Right lobe of liver (tissue), 6 donors: ENCODE measurements around the gene BANK1. TPM values are rescaled to one million over a fixed set of nuclear protein-coding genes. Genes with fewer than 3 reads are reported as not detected.

Source experiments
- ATAC-seq, 4 donors: fragments of 200-7000 bp; cut with Tn5 transposase; one replicate each; pipeline ENCODE4 v1.9.1; 2020; ENCODE audit warnings: mild to moderate bottlenecking in 4 of 4, moderate library complexity in 4 of 4
- DNase-seq, 3 donors: peaks; one replicate each; pipeline ENCODE4 v3.0.0-alpha.2; 2020
- H3K27ac ChIP-seq, 3 donors: fragments of 200-600 bp; one replicate each; pipeline ENCODE4 v1.8.0; 2022
- H3K27me3 ChIP-seq, 2 donors: fragments of 200-600 bp; one replicate each; pipeline ENCODE4 v1.8.0; 2022
- H3K36me3 ChIP-seq, 4 donors: fragments of 200-600 bp; sonication (generic) in 1 of 4; one replicate each; pipeline versions ENCODE4 v1.5.1 to v1.8.0; 2017 to 2022; ENCODE audit warnings: control low read depth in 1 of 4
- H3K4me1 ChIP-seq, 4 donors: fragments of 200-600 bp; sonication (generic) in 1 of 4; one replicate each; pipeline versions ENCODE4 v1.5.1 to v1.8.0; 2017 to 2022; ENCODE audit warnings: control low read depth in 1 of 4
- H3K4me3 ChIP-seq, 3 donors: fragments of 200-600 bp; one replicate each; pipeline ENCODE4 v1.8.0; 2022
- H3K9me3 ChIP-seq, 4 donors: fragments of 200-600 bp; sonication (generic) in 1 of 4; one replicate each; pipeline versions ENCODE4 v1.5.1 to v1.8.0; 2017 to 2022; ENCODE audit warnings: control low read depth in 1 of 4
- POLR2A ChIP-seq: fragments of 450-650 bp; IDR thresholded peaks from one replicate; pipeline ENCODE4 v1.6.1; 2017; ENCODE audit warnings: antibody characterized with exemption, mild to moderate bottlenecking
- WGBS: methylation state at CpG from one replicate; pipeline ENCODE4 v1.1.6; 2018; ENCODE audit warnings: low coverage, low lambda C conversion rate; ENCODE audit not compliant: insufficient coverage; ENCODE audit errors: missing lambda C conversion rate; 5-methylcytosine and 5-hydroxymethylcytosine counted together
- intact Hi-C, 2 donors: fragments of 100-400 bp; cut with DNase I; formaldehyde crosslinking; loops; one replicate each; pipeline versions ENCODE4 v1.11.2 to v1.14.1; 2022
- total RNA-seq, 6 experiments: library from RNA; depleted of rRNA in 2 of 6; stranded (reverse); fragments of >200 nt in 2 of 6; fragmentation: NEBNext Ultra II Directional in 3 of 6; extraction: Animal tissue kit (Norgen Biotek cat#: 25700) in 3 of 6; gene quantifications; one replicate each; pipeline versions ENCODE4 v1.1.0 to v1.2.4, GENCODE V29; 2016 to 2023
- TF ChIP-seq, protein P1 (sequence below), 4 donors: fragments of 200-600 bp in 3 of 4; fragments of 450-650 bp in 1 of 4; IDR thresholded peaks; one replicate each; pipeline versions ENCODE4 v1.5.1 to v1.8.0; 2016 to 2022; ENCODE audit warnings: antibody characterized with exemption in 4 of 4, mild to moderate bottlenecking in 2 of 4
- donor health status: DM: no; HTN: yes; CAD: no.
- donor health status: DM: no; HTN: no; CAD: no.
- donor health status: DM: no; HTN: no; CAD: no.
- donor health status: DM: no; HTN: yes; CAD: no.
- donor health status: DM: no; HTN: yes; CAD: no.

The BANK1 gene
- total RNA-seq, 6 experiments from 2014 or later = 0.06 to 0.84 (median 0.27) TPM; not detected in 2

- Histone ChIP-seq H3K27ac (no peak overlapping the region), H3K4me1 (no peaks in the 10 kb centered on the region), H3K27me3 (no peaks in the 10 kb centered on the region), H3K9me3 (no peaks in the 10 kb centered on the region), H3K4me3 (no peak overlapping the region), H3K36me3 (no peaks in the 10 kb centered on the region)
- no peak for ATAC-seq
- no peak for DNase-seq
- TF ChIP-seq POLR2A = no peak
- TF ChIP-seq, protein P1, sequence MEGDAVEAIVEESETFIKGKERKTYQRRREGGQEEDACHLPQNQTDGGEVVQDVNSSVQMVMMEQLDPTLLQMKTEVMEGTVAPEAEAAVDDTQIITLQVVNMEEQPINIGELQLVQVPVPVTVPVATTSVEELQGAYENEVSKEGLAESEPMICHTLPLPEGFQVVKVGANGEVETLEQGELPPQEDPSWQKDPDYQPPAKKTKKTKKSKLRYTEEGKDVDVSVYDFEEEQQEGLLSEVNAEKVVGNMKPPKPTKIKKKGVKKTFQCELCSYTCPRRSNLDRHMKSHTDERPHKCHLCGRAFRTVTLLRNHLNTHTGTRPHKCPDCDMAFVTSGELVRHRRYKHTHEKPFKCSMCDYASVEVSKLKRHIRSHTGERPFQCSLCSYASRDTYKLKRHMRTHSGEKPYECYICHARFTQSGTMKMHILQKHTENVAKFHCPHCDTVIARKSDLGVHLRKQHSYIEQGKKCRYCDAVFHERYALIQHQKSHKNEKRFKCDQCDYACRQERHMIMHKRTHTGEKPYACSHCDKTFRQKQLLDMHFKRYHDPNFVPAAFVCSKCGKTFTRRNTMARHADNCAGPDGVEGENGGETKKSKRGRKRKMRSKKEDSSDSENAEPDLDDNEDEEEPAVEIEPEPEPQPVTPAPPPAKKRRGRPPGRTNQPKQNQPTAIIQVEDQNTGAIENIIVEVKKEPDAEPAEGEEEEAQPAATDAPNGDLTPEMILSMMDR (IDR thresholded peaks at IDR 0.05) = no peak
- intact Hi-C loops = no loop called here
Measured at GRCh38 chr4:102055805-102056204, 265.3 kb downstream of the BANK1 start.

DNA sequence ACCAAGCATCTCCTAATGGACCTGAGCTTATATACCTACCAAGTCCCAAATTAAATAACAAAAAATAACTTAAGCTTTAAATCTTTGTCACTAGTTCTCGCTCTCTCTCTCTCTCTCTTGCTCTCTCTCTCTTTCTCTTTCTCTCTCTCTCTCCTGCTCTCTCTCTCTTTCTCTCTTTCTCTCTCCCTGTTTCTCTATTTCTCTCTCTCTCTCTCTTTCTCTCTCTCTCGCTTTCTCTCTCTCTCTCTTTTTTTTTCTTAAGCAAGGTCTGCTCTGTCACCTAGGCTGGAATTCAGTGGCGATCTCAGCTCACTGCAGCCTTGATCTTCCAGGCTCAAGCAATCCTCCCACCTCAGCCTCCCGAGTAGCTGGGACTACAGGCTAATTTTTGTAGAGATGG lies 266.6 kb downstream of the BANK1 start:
- Histone ChIP-seq H3K4me3 (no peak overlapping the region), H3K27ac (no peak overlapping the region), H3K27me3 (no peaks in the 10 kb centered on the region), H3K4me1 (no peaks in the 10 kb centered on the region), H3K36me3 (no peaks in the 10 kb centered on the region), H3K9me3 (no peaks in the 10 kb centered on the region)
- DNase-seq (no peak), ATAC-seq (no peak)
- intact Hi-C loops = no loop called here
- WGBS = 79% methylated on average over 4 of the region's 4 CpGs
- TF ChIP-seq, protein P1 (IDR thresholded peaks at IDR 0.05) = no peak
- no peak for TF ChIP-seq POLR2A

- Histone ChIP-seq H3K4me3 (no peak overlapping the region), H3K9me3 (no peaks in the 10 kb centered on the region), H3K36me3 (no peaks in the 10 kb centered on the region), H3K27ac (no peak overlapping the region), H3K27me3 (no peaks in the 10 kb centered on the region), H3K4me1 (no peaks in the 10 kb centered on the region)
- intact Hi-C loops = no loop called here
- no peak for TF ChIP-seq POLR2A
- TF ChIP-seq, protein P1 (IDR thresholded peaks at IDR 0.05) = no peak
- 50% methylated on average over 1 of the region's 1 CpG for WGBS
- ATAC-seq (no peak), DNase-seq (no peak)
Measured at GRCh38 chr4:102061133-102061532, 270.6 kb downstream of the BANK1 start.

DNA sequence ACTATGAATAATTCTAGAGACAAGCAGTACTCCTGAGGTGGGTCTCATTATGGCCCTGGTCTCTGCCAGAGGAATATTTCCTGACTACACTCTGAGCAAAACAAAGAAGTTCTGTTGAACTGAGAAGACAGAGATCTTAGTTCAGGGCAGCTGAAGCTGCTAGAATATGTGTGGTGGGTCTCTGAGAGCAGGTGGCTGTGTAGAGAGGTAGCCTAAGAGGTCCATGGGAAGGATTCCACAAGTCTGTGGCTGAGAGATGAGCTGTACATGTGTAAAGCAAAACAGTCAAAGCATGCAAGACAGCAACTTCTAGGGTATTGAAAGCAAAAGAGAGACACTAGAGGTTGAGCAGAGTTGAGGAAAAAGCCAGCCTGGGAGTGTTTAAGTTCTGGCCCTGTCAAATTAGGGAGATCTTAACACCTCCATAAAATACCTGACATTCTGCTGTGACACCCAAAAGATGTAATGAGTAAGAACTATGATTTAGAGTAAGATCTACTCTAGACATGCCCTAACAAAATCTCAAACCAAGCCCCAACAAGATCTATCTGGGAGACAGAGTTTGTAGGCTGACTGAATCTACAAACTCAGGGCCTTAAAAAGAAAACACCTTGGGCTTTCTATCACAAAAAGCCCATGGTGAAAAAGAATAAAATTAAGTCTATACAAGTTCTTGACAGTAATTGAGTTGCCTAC lies 274.4 kb downstream of the BANK1 start:
- ATAC-seq = no peak
- intact Hi-C loops = no loop called here
- no peaks in the 10 kb centered on the region for H3K27me3 ChIP-seq

More for the DNA sequence above, 274.4 kb downstream of the BANK1 start:
- no peak overlapping the region for H3K4me3 ChIP-seq
- TF ChIP-seq POLR2A = no peak
- TF ChIP-seq, protein P1 (IDR thresholded peaks at IDR 0.05) = no peak
- no peaks in the 10 kb centered on the region for H3K4me1 ChIP-seq
- no peak overlapping the region for H3K27ac ChIP-seq
- H3K9me3 ChIP-seq = no peaks in the 10 kb centered on the region
- no peaks in the 10 kb centered on the region for H3K36me3 ChIP-seq
- DNase-seq = no peak
